ENCODE measurements around the gene B4GAT1. TPM values are rescaled to one million over a fixed set of nuclear protein-coding genes. Genes with fewer than 3 reads are reported as not detected.

B4GAT1 gene
- total and polyA plus RNA-seq, 2 of the 4 experiments (the other 2 are of a cell fraction): 10.6 to 18.4 TPM

- intact Hi-C loops (cut with micrococcal nuclease) (no loop called here), in situ Hi-C loops (cut with MboI; ENCODE audit: low sequenced_read_pairs) (no loop called here), dilution Hi-C loops (cut with HindIII; ENCODE audit: low sequenced_read_pairs, unreplicated experiment) (no loop called here)
- POLR2A ChIA-PET (ENCODE audit: unreplicated experiment): interaction anchor here (0.9 to 1.7 kb wide), 2 partner anchors 20 to 25 kb away, joined by 5 to 6 read pairs; no protein-coding TSS in a partner anchor
- H3K36me3 ChIP-seq (ENCODE audit: control insufficient read depth, insufficient read depth, low read length): peaks cover 40% of the 10 kb centered on the region
- peaks cover 15 to 53% of the 10 kb centered on the region in 2 experiments; a peak in 3 of 4 replicates for H3K79me1 ChIP-seq (ENCODE audit: low read depth in 1 of 2, low read length in 2 of 2)
- peak overlapping the region; percentile 20; the same call in 1 of the 2 replicates for H2BK20ac ChIP-seq (ENCODE audit: low read depth, low read length)
- no peak overlapping the region for H3K14ac ChIP-seq (replicated peaks; ENCODE audit: low read depth, low read length)
- H4K8ac ChIP-seq (ENCODE audit: low read depth in 2 of 2, low read length in 2 of 2): peak overlapping the region in 1 of 2 experiments; percentile 36; a peak in 1 of 4 replicates
- peak overlapping the region; percentile 29 for H3K4ac ChIP-seq (ENCODE audit: low read depth, low read length)
- no peak for TF ChIP-seq BHLHE40 (IDR thresholded peaks at IDR 0.05; ENCODE audit: low read depth, low read length)
- no peak overlapping the region for H3K23ac ChIP-seq (ENCODE audit: low read depth, low read length)
- peak overlapping the region; percentile 15 for H3K27ac ChIP-seq (ENCODE audit: insufficient read depth, low read length)
- H4K5ac ChIP-seq (ENCODE audit: low read depth, low read length): no peak overlapping the region
- peaks cover 21% of the 10 kb centered on the region for H4K20me1 ChIP-seq (ENCODE audit: insufficient read depth, low read length)
- H4K91ac ChIP-seq (ENCODE audit: insufficient read depth, low read depth, low read length): peak overlapping the region; percentile 4; the same call in 1 of the 2 replicates
- CTCF ChIA-PET: interaction anchor here (0.7 kb wide), 1 partner anchor 25 kb away, joined by 3 read pairs; no protein-coding TSS in a partner anchor
- peak overlapping the region; percentile 36 for H2BK5ac ChIP-seq (ENCODE audit: low read depth, low read length, poor library complexity, severe bottlenecking)
- no peak overlapping the region for H3K4me2 ChIP-seq (ENCODE audit: low read depth, low read length)
- 29% methylated on average over 8 of the region's 18 CpGs; no CpG with 5 or more reads in 1 of the 2 experiments for WGBS, 2 experiments (ENCODE audit: extremely low coverage in 2 of 2, insufficient read length in 1 of 2)
- no peak overlapping the region for H3K9ac ChIP-seq (ENCODE audit: low read depth, low read length)
- H2BK15ac ChIP-seq (ENCODE audit: low read depth, low read length): no peak overlapping the region; the same call in 2 of the 3 replicates
- no peak overlapping the region for H3K56ac ChIP-seq (ENCODE audit: extremely low read depth, insufficient read depth, low read length)
- H3K27me3 ChIP-seq (ENCODE audit: control insufficient read depth, insufficient read depth, low read length): no peaks in the 10 kb centered on the region
- H2AK5ac ChIP-seq (ENCODE audit: low read depth, low read length): peak overlapping the region; percentile 72
- peaks cover 23% of the 10 kb centered on the region for H3K4me1 ChIP-seq (ENCODE audit: control insufficient read depth, insufficient read depth, low read length)
- H2AFZ ChIP-seq (replicated peaks; ENCODE audit: low read length, poor library complexity): peak overlapping the region; percentile 83
- H2AK9ac ChIP-seq (replicated peaks; ENCODE audit: low read depth, low read length, poor library complexity): peak overlapping the region; percentile 10
- no peak overlapping the region for H3K18ac ChIP-seq (ENCODE audit: low read depth, low read length)
- H2BK120ac ChIP-seq (ENCODE audit: low read depth, low read length): peak overlapping the region; percentile 37
- H3K9me3 ChIP-seq (ENCODE audit: control insufficient read depth, insufficient read depth, low read length): no peaks in the 10 kb centered on the region
- BruUV-seq (replicated peaks): no TSS peak
- no peaks in the 10 kb centered on the region for H3K9me1 ChIP-seq (ENCODE audit: insufficient read depth, low read length)
- ATAC-seq (ENCODE audit: low read depth) (peak; percentile 5; the same call in 1 of the 2 replicates), DNase-seq (peak; percentile 56)
- no peak overlapping the region for H3K4me3 ChIP-seq (ENCODE audit: insufficient read depth, low read depth, low read length)
These were observed 10.1 kb downstream of the B4GAT1 start for GRCh38 chr11:66337103-66337899.
